PC-3 (cell line): ENCODE measurements around the gene CMC1. TPM values are rescaled to one million over a fixed set of nuclear protein-coding genes. Genes with fewer than 3 reads are reported as not detected.

Source experiments
- ATAC-seq: fragments of 200-7000 bp; cut with Tn5 transposase; 2 replicates; pipeline ENCODE4 v1.9.1; 2020; ENCODE audit warnings: mild to moderate bottlenecking, moderate library complexity
- BruUV-seq: library from RNA; stranded (reverse); fragments of 400-500 nt; replicated peaks from 2 replicates; lab custom pipeline; 2021; lab: Mats Ljungman, UMichigan
- CTCF ChIA-PET: fragments of 300-600 bp; sonication (Branson Sonifier 250); formaldehyde crosslinking; loops from one replicate; lab custom pipeline; 2022; ENCODE audit warnings: antibody characterized with exemption; lab: Charles Lee
- POLR2A ChIA-PET: fragments of 300-600 bp; sonication (Branson Sonifier 250); formaldehyde crosslinking; loops from one replicate; lab custom pipeline; 2022; ENCODE audit warnings: antibody characterized with exemption; ENCODE audit not compliant: unreplicated experiment; lab: Charles Lee
- DNase-seq: peaks from one replicate; pipeline ENCODE4 v3.0.0-alpha.2; 2015
- H2AFZ ChIP-seq: fragments of 300-600 bp; sonication (generic); 2 replicates; pipeline ENCODE4 v1.6.0; 2016; ENCODE audit warnings: antibody characterized with exemption, low read length
- H3F3A ChIP-seq: fragments of 300-600 bp; sonication (generic); one replicate; pipeline ENCODE4 v1.6.0; 2017; ENCODE audit warnings: antibody characterized with exemption, low read length, control low read depth, mild to moderate bottlenecking; ENCODE audit not compliant: unreplicated experiment
- H3K27ac ChIP-seq: fragments of 300-600 bp; sonication (generic); 2 replicates; pipeline ENCODE4 v1.5.1; 2016; ENCODE audit warnings: mild to moderate bottlenecking, low read length
- H3K27me3 ChIP-seq: fragments of 300-600 bp; sonication (generic); 2 replicates; pipeline ENCODE4 v1.6.1; 2016; ENCODE audit warnings: low read length, mixed read lengths
- H3K36me3 ChIP-seq: fragments of 300-600 bp; sonication (generic); 2 replicates; pipeline ENCODE4 v1.6.1; 2016; ENCODE audit warnings: low read depth, mixed run types, low read length, mixed read lengths
- H3K4me1 ChIP-seq: fragments of 300-600 bp; sonication (generic); 2 replicates; pipeline ENCODE4 v1.5.1; 2016; ENCODE audit warnings: low read length; ENCODE audit not compliant: insufficient read depth
- H3K4me2 ChIP-seq: fragments of 300-600 bp; sonication (generic); 2 replicates; pipeline ENCODE4 v1.6.0; 2016; ENCODE audit warnings: low read length
- H3K4me3 ChIP-seq: fragments of 300-600 bp; sonication (generic); 2 replicates; pipeline ENCODE4 v1.5.1; 2016; ENCODE audit warnings: mild to moderate bottlenecking, low read length, mixed read lengths
- H3K79me2 ChIP-seq: fragments of 300-600 bp; sonication (generic); 2 replicates; pipeline ENCODE4 v1.6.1; 2017; ENCODE audit warnings: low read length, mixed read lengths
- H3K9ac ChIP-seq: fragments of 300-600 bp; sonication (generic); 2 replicates; pipeline ENCODE4 v1.6.0; 2016; ENCODE audit warnings: mild to moderate bottlenecking, low read length
- H3K9me2 ChIP-seq: fragments of 300-600 bp; sonication (generic); replicated peaks from 2 replicates; pipeline ENCODE4 v1.6.1; 2016; ENCODE audit warnings: mixed run types, low read length, mixed read lengths
- H3K9me3 ChIP-seq: fragments of 300-600 bp; sonication (generic); 2 replicates; pipeline ENCODE4 v1.6.1; 2016; ENCODE audit warnings: low read length, mixed read lengths
- H4K20me1 ChIP-seq: fragments of 300-600 bp; sonication (generic); 2 replicates; pipeline ENCODE4 v1.6.1; 2016; ENCODE audit warnings: low read length, mixed read lengths
- EZH2 ChIP-seq: fragments of 300-600 bp; sonication (generic); IDR thresholded peaks from one replicate; pipeline ENCODE4 v1.6.1; 2017; ENCODE audit warnings: antibody characterized with exemption, mild to moderate bottlenecking, low read length; ENCODE audit not compliant: unreplicated experiment
- EZH2phosphoT487 ChIP-seq: fragments of 300-600 bp; sonication (generic); IDR thresholded peaks from 2 replicates; pipeline ENCODE4 v1.6.1; 2018; ENCODE audit warnings: mild to moderate bottlenecking, antibody characterized with exemption, low read length, borderline replicate concordance
- intact Hi-C: fragments of 100-400 bp; cut with micrococcal nuclease; formaldehyde crosslinking; loops from 2 replicates; pipeline ENCODE4 v1.9.0; 2023
- total RNA-seq: library from RNA; depleted of rRNA; stranded (reverse); fragments of >200 nt; gene quantifications from 2 replicates; pipeline ENCODE4 v1.2.3, GENCODE V29; 2014
- TF ChIP-seq, protein P1 (sequence below): fragments of 300-600 bp; sonication (generic); conservative IDR thresholded peaks from 2 replicates; pipeline ENCODE4 v1.5.1; 2017; ENCODE audit warnings: antibody characterized with exemption, low read depth, mild to moderate bottlenecking, low read length

The CMC1 gene
- total RNA-seq, 1 experiment from 2014 or later: 16.7 TPM

DNA sequence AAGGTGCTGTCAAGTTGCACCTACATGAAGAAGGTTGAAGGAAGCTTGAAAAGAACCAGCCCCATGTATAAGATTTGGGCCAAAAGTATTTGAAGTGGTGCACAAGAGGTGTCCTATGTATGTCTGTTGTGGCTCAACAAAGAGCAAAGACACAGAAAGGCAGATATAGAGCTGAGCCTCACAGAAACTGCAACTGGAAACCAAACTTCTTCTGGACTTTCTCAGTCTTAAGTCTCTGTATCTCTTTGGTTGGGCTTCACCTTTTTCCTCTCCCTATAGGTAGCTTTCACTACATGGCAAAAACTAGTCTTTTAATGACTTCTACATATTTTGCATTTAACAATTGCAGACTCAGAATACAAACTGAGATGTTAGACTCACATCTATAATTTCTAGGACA is 8.8 kb upstream of the CMC1 start:
- Histone ChIP-seq H3K79me2 (no peaks in the 10 kb centered on the region), H3K4me1 (no peaks in the 10 kb centered on the region), H3K9me2 (no peaks in the 10 kb centered on the region), H4K20me1 (no peaks in the 10 kb centered on the region), H3K9ac (no peak overlapping the region), H3F3A (no peaks in the 10 kb centered on the region), H2AFZ (no peak overlapping the region), H3K27me3 (no peaks in the 10 kb centered on the region), H3K36me3 (no peaks in the 10 kb centered on the region), H3K4me2 (no peak overlapping the region), H3K4me3 (no peak overlapping the region), H3K27ac (no peak overlapping the region), H3K9me3 (no peaks in the 10 kb centered on the region)
- TF ChIP-seq EZH2: no peak
- TF ChIP-seq, protein P1, sequence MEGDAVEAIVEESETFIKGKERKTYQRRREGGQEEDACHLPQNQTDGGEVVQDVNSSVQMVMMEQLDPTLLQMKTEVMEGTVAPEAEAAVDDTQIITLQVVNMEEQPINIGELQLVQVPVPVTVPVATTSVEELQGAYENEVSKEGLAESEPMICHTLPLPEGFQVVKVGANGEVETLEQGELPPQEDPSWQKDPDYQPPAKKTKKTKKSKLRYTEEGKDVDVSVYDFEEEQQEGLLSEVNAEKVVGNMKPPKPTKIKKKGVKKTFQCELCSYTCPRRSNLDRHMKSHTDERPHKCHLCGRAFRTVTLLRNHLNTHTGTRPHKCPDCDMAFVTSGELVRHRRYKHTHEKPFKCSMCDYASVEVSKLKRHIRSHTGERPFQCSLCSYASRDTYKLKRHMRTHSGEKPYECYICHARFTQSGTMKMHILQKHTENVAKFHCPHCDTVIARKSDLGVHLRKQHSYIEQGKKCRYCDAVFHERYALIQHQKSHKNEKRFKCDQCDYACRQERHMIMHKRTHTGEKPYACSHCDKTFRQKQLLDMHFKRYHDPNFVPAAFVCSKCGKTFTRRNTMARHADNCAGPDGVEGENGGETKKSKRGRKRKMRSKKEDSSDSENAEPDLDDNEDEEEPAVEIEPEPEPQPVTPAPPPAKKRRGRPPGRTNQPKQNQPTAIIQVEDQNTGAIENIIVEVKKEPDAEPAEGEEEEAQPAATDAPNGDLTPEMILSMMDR: no peak
- TF ChIP-seq EZH2phosphoT487: no peak
- BruUV-seq: no TSS peak
- ChIA-PET POLR2A (no interaction called here), CTCF (interaction anchor here (0.6 kb wide), 1 partner anchor 53 kb away, joined by 4 read pairs; no protein-coding TSS in a partner anchor)
- ATAC-seq: no peak
- no peak for DNase-seq
- intact Hi-C loops: no loop called here

DNA sequence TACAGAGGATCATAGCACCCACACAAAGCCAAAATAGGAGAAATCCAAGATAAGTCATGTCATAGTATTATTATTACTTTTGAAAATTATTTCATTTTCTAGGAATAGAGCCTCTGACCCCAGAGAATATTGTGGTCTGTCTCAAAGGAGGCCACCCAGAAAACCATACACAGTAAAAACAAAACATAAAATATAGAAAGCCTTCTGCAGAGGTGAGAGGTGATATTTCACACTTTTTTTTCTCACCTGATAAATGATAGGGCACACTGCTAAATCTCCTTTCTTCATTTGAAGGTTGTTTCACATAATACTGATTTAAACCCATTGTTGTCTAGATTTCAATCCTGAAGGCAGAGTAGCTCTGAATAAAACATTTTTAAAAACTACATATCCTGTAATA is 7.0 kb upstream of the CMC1 start:
- no peaks in the 10 kb centered on the region for H4K20me1 ChIP-seq
- H3K4me2 ChIP-seq: no peak overlapping the region
- POLR2A ChIA-PET: no interaction called here
- no peaks in the 10 kb centered on the region for H3K79me2 ChIP-seq
- CTCF ChIA-PET: no interaction called here
- H3K9me3 ChIP-seq: no peaks in the 10 kb centered on the region
- TF ChIP-seq EZH2phosphoT487: no peak
- TF ChIP-seq, protein P1: no peak
- TF ChIP-seq EZH2: no peak
- no peak overlapping the region for H2AFZ ChIP-seq
- H3K4me3 ChIP-seq: no peak overlapping the region
- no peaks in the 10 kb centered on the region for H3K9me2 ChIP-seq
- BruUV-seq: no TSS peak
- ATAC-seq: no peak
- DNase-seq: no peak
- H3K27ac ChIP-seq: no peak overlapping the region
- H3K27me3 ChIP-seq: no peaks in the 10 kb centered on the region
- H3K9ac ChIP-seq: no peak overlapping the region
- intact Hi-C loops: no loop called here
- H3K36me3 ChIP-seq: no peaks in the 10 kb centered on the region
- no peaks in the 10 kb centered on the region for H3F3A ChIP-seq
- H3K4me1 ChIP-seq: no peaks in the 10 kb centered on the region

DNA sequence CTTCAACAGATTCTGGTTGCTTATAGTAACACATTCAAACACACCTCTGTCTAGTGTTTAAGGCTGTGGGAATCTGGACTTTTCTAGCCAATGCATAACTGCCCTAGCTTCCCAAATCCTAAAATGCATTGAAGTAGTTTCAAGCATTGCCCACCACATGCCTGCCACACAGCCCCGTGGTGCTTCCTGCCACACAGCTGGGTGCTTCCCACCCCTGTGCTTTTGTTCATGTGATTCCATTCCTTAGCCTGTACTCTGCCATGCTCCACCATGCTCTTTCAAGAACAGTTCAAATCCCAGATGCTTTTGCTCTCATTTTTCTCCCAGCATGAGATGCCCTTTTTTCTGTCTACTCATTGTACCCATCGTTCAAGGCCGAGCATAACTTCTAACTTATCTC is 2.3 kb upstream of the CMC1 start:
- no peak for TF ChIP-seq EZH2
- TF ChIP-seq, protein P1: no peak
- TF ChIP-seq EZH2phosphoT487: no peak
- CTCF ChIA-PET: no interaction called here

More for the DNA sequence above, 2.3 kb upstream of the CMC1 start:
- no peak overlapping the region for H3K4me2 ChIP-seq
- no peaks in the 10 kb centered on the region for H4K20me1 ChIP-seq
- no TSS peak for BruUV-seq
- H3K79me2 ChIP-seq: peaks cover 27% of the 10 kb centered on the region
- H3F3A ChIP-seq: no peaks in the 10 kb centered on the region
- no peak overlapping the region for H3K9ac ChIP-seq
- no peak overlapping the region for H3K27ac ChIP-seq
- POLR2A ChIA-PET: no interaction called here
- DNase-seq (no peak), ATAC-seq (no peak)
- no peaks in the 10 kb centered on the region for H3K36me3 ChIP-seq
- H3K4me1 ChIP-seq: peaks cover 16% of the 10 kb centered on the region
- H2AFZ ChIP-seq: no peak overlapping the region
- no peak overlapping the region for H3K4me3 ChIP-seq
- H3K9me2 ChIP-seq: no peaks in the 10 kb centered on the region
- intact Hi-C loops: no loop called here
- H3K27me3 ChIP-seq: no peaks in the 10 kb centered on the region
- H3K9me3 ChIP-seq: no peaks in the 10 kb centered on the region
